NOMO-1 (cell line): ENCODE data around the gene NDUFS1.
"Not testable (repeated sequence)": the region's sequence is repeated elsewhere in the genome, so short reads cannot be mapped to it uniquely, and the experiment has no call there.

Experiments
- DNase-seq, 2 experiments: peaks; one replicate each; lab custom pipeline; 2025; ENCODE audit not compliant: unreplicated experiment in 2 of 2; lab: John Stamatoyannopoulos, UW

Gene NDUFS1

DNA sequence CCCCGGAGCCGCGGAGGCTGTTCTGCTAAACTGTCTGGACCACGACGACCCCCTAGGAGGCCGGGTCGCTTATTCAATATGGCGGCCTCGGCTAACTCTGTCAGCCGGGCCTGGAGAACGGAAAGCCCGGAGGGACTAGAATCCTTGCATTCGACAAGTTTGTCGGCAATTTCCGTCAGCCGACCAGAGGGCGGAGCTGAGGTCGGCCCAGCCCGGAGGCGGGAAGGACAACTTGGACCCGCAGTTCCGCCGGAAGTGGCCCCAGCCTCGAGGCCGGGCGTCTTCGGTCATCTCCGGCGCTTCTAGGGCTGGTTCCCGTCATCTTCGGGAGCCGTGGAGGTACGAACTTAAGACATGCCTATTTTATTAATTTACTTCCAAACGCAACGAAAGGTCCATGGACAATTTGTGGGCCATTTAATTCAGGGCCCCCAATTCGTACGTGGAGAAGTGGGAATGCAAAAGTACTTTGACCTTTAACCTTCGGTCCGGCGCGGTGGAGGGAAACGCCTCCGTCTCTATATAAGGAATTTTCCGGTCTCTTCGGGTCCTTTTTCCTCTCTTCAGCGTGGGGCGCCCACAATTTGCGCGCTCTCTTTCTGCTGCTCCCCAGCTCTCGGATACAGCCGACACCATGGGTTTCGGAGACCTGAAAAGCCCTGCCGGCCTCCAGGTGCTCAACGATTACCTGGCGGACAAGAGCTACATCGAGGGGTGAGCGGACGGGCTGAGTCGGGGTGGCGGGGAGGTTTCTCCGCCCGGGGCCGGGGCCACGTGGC lies at the start of gene NDUFS1, which contains the start of gene EEF1B2:
Gene NDUFS1 (minus strand): TSS at position 99 of the 779 bp plus-strand sequence. CDS start 5,766 bp downstream, outside the sequence.
Gene EEF1B2 (plus strand): TSS at position 550 of the 779 bp plus-strand sequence. CDS start 85 bp downstream, at position 635.
- peak; percentile 97 for DNase-seq

DNA sequence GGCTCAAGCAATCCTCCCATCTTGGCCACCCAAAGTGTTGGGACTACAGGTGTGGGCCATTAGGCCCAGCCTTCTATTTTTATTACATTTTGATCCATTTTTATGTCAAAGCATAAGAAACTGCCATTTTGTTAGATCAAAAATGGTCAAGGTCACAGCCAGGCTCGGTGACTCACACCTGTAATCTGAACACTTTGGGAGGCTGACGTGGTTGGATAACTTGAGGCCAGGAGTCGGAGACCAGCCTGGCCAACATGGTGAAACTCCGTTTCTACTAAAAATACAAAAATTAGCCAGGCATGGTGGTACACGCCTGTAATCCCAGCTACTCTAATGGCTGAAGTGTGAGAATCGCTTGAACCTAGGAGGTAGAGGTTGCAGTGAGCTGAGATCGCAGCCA lies 49.7 kb upstream of the NDUFS1 start:
- DNase-seq: no peak

DNA sequence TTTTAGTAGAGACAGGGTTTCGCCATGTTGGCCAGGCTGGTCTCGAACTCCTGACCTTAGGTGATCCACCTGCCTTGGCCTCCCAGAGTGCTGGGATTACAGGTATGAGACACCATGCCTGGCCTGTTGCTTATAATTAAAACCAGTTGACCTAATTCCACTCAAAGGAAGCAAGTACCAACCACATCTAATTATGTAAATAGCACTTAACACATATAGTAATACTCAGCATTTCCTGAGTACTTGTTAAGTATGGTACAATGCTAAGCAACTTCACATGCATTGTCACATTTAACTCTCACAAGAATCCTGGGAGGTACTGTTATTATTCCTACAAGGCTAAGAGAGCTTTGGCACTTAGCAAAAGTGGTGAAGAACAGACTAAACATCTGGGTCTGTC lies 48.1 kb upstream of the NDUFS1 start:
- DNase-seq: not testable (repeated sequence)

DNA sequence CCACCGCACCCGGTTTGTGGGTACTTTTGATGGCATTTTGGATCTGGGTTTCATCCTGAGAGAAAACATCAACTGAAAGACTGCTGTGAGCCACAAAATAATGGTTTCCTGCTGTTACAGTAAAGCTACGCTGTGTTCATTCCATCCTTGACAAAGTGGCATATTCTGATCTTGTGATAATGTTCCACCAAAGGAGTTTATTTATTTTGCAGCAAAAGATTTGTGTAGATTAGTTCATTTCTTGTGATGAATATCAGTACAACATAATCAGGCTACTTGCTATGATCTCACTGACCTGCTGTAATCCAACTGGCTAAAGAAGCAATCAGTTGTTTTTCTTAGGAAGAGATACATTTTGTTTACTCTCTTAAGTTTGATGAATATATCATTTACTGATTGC lies 45.5 kb upstream of the NDUFS1 start:
- no peak for DNase-seq

DNA sequence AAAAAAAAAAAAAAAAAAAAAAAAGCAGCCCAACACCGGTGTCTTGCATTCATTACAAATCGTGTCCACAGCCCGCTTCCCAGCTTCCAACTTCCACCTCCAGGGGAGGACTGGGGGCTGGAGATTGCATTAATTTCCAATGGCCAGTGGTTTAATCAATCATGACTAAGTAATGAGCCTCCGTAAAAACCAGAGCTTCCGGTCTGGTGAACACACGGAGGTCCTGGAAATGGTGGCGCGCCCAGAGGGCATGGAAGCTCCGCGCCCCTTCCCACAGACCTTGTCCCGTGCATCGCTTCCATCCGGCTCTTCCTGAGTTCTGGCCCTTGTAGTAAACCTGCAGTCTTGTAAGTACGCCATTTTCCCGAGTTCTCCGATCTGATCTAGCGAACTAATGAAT lies 44.1 kb upstream of the NDUFS1 start:
- no peak for DNase-seq

DNA sequence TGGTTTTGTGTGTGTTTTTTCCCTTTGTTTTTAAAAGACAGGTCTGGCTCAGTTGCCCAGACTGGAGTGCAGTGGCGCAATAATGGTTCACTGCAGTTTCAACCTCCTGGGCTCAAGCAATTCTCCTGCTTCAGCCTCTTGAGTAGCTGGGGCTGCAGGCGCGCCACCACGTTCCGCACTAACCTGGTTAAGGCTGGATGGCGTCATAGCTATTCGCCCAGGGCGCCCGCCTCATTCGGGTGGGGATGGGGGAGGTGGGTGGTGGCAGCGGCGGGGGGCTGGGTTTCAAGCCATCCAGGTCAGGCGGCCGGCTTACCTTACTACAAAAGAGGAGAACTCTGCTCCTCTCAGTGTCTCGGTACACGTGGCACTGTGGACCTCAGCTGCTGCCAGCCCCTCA lies 43.2 kb upstream of the NDUFS1 start:
- no peak for DNase-seq

DNA sequence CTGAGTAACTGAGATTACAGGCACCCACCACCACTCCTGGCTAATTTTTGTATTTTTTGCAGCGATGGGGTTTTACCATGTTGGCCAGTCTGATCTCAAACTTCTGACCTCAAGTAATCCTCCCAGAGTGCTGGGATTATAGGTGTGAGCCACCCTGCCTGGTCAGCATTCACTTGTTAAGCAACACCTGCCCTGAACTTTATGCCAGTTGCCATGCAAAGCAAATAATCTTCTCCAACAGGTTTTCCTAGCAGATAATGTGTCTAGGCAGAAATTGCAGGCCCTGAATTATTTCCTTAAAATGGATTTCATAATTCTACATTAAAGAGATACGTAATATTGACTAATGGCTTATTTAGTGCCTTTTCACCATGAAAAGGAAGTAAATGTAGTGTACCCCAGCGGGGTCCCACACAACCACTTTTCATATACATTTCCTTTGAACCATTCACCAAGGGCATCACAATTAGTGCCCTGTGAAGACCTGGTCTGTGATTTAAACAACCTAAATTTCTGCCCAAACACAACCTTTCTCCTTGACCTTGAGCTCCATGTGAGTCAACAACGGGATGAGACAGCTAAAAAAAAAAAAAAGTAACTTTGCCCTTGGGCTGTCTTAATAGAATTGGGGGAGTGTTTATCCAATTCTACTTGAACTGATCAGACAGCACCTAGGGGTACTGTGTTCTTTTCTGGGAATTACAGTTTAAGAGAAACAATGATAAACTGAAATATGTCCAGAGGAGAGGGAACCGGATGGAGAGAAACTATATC lies 42.0 kb upstream of the NDUFS1 start:
- no peak for DNase-seq

DNA sequence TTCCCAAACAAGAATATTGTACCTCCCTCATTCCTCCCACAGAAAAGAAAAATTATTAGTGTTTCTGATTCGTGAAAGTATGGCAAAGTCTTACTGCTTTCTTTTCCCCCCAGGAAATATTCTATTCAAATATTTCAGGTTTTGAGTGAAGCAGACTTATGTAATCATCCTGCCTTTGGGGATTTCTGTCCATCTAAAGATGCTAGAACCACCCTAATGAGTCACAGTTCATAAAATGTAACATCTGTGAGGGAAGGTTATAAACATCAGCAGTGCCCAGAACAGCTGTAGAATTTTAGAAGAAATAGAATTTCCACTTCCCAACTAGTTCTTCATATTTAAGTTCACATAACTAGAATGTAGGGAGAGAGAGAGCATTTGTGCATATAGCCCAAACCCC lies 39.4 kb upstream of the NDUFS1 start:
- no peak for DNase-seq

DNA sequence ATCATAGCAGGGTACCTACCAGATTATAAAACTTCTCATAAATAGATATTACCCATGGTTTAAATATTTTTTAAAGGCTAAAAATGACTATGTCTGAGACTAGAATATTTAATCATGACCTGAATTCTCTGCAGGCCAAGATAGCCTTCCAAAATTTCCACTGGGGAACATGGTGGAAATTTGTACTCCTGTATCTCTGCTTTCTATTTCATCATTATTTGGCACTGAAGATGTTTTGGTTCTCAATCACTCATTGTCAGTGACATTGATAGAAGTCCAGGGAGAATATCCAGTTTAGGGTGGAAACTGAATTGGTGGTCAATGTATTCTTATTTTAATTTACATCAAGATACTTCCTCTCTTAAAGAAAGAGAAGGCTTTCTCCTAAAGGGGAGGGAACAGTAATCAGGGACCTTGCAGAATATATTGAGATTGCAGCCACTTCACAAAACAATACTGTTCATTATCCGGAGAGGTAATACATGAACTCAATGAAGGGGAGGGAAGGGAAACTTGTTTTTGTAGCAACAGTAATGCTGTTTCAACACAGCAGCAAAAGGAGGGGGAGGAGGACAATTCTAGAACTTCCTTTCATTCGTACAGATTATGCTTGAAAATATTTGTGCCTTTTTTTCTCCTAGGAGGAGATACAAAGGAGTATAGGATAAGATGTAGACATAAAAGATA lies 34.6 kb upstream of the NDUFS1 start:
- peak; percentile 25 to 63 for DNase-seq

DNA sequence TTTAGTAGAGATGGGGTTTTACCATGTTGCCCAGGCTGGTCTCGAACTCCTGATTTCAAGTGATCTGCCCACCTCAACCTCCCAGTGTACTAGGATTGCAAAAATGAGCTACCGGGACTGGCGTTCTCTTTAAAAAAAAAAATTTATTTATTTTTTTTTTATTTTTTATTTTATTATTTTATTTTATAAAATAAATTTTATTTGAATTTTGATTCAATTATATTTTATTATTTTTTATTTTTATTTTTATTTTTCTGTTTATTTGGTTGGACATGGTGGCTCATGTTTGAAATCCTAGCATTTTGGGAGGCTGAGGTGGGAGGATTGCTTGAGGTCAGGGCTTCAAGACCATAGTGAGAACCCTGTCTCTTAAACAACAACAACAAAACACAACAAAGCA lies 32.9 kb upstream of the NDUFS1 start:
- DNase-seq: no peak

DNA sequence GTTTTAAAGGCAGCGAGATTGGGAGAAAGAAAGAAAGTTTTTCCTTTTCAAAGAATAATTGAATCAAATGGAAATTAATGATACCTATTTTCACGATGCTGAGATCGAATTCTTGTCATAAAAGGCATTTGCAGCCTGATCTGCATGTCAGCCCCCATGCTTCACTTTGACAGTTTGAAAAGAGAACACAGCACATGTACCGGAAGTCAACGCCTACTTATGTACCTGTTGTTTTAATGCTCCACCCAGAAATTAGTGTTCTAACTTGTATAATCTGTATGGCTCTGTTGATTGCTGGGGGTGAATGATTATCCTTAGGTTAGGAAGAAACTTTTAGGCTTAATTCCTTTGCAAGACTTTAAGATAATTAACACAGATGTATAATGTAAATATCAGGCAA lies 31.4 kb upstream of the NDUFS1 start:
- DNase-seq: no peak

DNA sequence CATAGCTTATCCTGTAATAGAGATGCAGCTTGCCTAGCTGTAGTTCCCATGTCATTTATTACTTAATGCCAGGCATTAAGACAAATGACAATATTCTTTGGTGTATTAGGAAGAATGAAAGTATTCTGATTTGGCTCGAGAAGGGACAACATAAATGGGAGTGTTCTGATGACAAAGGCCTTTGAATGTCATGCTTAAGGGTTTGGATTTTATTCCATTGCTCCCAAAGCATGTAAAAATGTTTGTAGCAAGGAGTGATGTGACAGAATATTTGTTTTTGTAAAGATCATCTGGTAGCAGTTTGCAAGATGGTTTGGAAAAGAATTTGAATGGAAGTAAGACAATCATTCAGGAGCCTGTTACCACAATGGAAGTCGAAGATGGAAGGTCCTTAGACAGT lies 30.9 kb upstream of the NDUFS1 start:
- DNase-seq: no peak

DNA sequence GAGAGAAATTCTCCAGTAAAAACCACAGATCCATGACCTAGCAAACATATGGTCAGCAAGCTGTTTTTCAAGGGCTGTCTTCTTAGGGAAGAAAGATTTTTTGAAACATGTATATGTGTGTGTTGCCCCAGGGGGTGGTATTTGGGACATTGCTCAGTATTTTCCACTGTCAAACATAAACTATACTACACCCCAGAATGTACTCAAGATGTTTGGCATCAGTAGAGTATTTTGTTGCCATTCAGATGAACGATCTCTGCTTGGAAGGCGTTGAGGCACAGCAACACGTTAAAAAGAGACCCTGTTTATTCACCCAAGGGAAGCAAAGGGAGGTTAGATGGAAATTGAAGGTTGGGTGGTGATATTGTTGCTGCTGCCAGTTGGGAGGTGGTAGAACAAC lies 30.4 kb upstream of the NDUFS1 start:
- no peak for DNase-seq

DNA sequence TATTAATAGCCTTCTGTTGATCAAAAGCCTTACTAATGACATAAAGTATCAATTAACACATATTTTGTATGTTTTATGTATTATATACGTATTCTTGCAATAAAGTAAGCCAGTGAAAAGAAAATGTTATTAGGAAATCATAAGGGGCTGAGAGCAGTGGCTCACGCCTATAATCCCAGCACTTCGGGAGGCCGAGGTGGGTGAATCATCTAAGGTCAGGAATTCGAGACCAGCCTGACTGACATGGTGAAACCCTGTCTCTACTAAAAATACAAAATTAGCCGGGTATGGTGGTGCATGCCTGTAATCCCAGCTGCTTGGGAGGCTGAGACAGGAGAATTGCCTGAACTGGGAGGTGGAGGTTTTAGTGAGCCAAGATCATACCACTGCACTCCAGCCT lies 22.3 kb upstream of the NDUFS1 start:
- DNase-seq: not testable (repeated sequence)

DNA sequence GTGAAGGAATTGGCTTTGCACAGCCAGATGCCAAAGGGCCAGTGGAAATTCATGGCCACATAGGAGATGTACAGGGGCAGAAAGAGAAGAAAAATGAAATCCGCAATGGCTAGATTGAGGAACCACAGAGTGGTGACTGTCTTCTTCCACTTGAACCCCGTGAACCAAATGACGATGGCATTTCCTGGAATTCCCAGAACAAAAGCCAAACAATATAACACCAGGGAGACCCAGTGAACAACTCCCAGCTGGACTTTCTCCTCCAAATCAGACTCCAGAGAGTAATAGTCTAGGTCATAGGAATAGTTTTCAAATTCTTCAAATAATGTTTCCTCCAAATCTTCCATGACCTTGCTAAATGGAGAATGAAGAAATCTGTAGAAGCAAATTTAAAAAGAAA lies 17.7 kb upstream of the NDUFS1 start:
- no peak for DNase-seq

DNA sequence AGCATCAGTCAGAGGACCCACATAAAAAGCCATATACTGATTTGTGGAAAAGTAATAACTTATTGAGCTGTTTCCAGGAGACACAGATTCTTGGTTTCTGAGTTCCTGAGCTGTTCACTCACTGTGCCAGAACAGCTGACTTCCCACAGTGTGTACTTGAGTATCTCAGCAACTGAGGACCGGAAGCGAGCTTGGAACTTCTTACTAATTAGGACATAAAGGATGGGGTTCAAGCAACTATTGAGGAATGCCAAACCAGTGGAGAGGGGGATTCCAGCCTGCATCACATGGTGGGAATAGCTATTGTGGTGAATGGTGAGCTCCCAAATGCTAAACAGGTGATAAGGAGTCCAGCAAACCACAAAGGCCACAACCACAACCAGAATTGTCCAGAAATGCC lies 16.9 kb upstream of the NDUFS1 start:
- no peak for DNase-seq

DNA sequence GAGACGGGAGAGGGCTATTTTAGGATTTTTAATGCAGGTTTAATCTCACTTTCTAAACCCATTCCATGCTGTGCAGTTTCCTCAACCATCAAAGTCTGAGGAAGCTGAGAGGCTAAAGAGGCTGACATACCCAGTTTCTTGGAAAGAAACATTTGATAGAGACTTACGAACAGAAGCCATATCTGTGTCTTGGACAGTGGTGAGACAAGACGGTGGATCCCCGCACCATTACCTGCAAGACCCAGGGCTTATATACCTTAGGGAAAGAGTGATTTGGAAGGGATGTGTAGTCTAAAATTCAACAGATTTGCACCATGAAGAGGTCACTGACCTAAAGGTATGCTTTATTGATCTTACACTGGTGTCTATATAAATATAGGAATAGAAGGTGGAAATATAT lies 13.9 kb upstream of the NDUFS1 start:
- DNase-seq: no peak

DNA sequence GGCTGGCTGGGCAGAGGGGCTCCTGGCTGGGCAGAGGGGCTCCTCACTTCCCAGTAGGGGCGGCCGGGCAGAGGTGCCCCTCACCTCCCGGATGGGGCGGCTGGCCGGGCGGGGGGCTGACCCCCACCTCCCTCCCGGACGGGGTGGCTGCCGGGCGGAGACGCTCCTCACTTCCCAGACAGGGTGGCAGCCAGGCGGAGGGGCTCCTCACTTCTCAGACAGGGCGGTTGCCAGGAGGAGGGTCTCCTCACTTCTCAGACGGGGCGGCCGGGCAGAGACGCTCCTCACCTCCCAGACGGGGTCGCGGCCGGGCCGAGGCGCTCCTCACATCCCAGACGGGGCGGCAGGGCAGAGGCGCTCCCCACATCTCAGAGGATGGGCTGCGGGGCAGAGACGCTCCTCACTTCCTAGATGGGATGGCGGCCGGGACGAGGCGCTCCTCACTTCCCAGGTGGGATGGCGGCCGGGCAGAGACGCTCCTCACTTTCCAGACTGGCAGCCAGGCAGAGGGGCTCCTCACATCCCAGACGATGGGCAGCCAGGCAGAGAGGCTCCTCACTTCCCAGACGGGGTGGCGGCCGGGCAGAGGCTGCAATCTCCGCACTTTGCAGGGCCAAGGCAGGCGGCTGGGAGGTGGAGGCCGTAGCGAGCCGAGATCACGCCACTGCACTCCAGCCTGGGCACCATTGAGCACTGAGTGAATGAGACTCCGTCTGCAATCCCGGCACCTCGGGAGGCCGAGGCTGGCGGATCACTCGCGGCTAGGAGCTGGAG lies 12.6 kb upstream of the NDUFS1 start:
- not testable (repeated sequence) for DNase-seq

DNA sequence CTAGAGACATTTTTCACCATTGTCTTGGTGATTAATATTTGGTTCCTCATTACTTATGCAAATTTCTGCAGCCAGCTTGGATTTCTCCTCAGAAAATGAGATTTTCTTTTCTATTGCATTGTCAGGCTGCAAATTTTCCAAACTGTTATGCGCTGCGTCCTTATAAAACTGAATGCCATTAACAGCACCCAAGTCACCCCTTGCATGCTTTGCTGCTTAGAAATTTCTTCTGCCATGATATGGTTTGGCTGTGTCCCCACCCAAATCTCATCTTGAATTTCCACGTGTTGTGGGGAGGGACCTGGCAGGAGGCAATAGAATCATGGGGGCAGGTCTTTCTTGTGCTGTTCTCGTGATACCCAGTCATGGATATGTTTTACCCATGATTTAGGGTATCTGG lies 9.0 kb upstream of the NDUFS1 start:
- DNase-seq: not testable (repeated sequence)

DNA sequence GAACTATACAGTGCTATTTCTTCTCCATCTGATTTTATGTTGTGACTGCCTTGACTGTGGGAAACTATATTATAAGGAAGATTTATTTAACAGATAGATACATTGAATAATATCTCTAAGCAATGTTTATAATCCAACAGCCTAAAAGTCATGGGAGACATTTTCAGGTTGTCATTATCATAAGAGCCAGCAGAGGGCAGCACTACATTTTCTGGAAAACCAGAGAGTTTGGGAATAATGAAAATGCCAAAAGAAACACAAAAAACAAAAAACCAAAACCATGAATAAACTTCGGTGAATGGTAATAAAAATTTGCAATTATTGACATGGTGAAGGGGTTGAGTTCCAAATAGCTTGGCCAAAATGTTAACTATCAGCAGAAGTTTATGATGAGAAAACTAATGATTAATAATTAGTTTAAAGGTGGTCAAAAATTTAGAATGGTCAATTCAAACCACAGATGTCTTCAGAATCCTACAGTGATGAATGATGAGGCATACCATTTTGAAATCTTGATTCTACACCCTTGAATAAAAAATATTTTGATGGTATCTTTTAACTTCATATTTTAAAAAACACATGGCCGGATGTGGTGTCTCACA lies 5.1 kb upstream of the NDUFS1 start:
- DNase-seq: peak in 1 of 2 experiments; percentile 6
